Measurements from ENCODE around the gene AURKAIP1.

- no peak for TF ChIP-seq MAX (IDR thresholded peaks at IDR 0.05; ENCODE audit: low read depth, low read length)
- TF ChIP-seq POLR2A (IDR thresholded peaks at IDR 0.05; ENCODE audit: extremely low read depth, insufficient read length), result no peak
- TF ChIP-seq CTCF (IDR thresholded peaks at IDR 0.05; ENCODE audit: low read depth, low read length), result no peak
These were observed 448 bp downstream of the AURKAIP1 start for GRCh38 chr1:1374589-1374928.

Measured in NB4 (cell line).